ENCODE measurements around the gene ADAMTS13. TPM values are rescaled to one million over a fixed set of nuclear protein-coding genes. Genes with fewer than 3 reads are reported as not detected.

The ADAMTS13 gene
- total RNA-seq, 1 experiment from 2014 or later = 12.0 TPM

- TF ChIP-seq ZNF232 (CRISPR knock-in tag; IDR thresholded peaks at IDR 0.05) (no peak), MLX (CRISPR knock-in tag; IDR thresholded peaks at IDR 0.05) (no peak), AFF4 (CRISPR knock-in tag; IDR thresholded peaks at IDR 0.05; ENCODE audit: borderline replicate concordance) (no peak), SOX15 (CRISPR knock-in tag; IDR thresholded peaks at IDR 0.05) (no peak), FOXP1 (CRISPR knock-in tag; IDR thresholded peaks at IDR 0.05; ENCODE audit: borderline replicate concordance) (no peak), GRHL2 (CRISPR knock-in tag; IDR thresholded peaks at IDR 0.05; ENCODE audit: insufficient replicate concordance, severe bottlenecking) (no peak), ZNF263 (CRISPR knock-in tag; IDR thresholded peaks at IDR 0.05; ENCODE audit: low read depth) (no peak)
- TF ChIP-seq, protein P1, sequence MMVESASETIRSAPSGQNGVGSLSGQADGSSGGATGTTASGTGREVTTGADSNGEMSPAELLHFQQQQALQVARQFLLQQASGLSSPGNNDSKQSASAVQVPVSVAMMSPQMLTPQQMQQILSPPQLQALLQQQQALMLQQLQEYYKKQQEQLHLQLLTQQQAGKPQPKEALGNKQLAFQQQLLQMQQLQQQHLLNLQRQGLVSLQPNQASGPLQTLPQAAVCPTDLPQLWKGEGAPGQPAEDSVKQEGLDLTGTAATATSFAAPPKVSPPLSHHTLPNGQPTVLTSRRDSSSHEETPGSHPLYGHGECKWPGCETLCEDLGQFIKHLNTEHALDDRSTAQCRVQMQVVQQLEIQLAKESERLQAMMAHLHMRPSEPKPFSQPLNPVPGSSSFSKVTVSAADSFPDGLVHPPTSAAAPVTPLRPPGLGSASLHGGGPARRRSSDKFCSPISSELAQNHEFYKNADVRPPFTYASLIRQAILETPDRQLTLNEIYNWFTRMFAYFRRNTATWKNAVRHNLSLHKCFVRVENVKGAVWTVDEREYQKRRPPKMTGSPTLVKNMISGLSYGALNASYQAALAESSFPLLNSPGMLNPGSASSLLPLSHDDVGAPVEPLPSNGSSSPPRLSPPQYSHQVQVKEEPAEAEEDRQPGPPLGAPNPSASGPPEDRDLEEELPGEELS (CRISPR knock-in tag; IDR thresholded peaks at IDR 0.05) = no peak
Observed at GRCh38 chr9:133499132-133499891, 77.1 kb downstream of the ADAMTS13 start (continued).

DNA sequence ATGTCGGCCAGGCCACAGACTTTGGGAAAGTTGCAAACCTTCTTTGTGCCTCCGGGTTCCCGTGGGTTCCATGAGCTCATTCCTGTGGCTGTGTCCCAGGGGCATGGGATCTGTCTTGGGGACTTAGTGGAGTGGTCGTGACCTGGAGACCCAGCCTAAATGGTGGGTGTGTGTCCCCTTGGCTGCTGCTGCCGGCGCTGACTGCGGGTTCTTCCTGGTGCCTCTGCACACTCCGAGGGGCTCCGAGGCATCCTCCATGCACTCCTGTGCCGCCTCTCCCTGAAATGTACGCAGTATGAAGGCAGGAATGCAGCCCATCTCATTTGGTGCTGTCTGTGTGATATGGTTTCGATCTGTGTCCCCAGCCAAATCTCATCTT is 77.7 kb downstream of the ADAMTS13 start:
- CTCF ChIA-PET = no interaction called here
- H3K4me1 Mint-ChIP-seq = no peaks in the 10 kb centered on the region
- H3K4me3 Mint-ChIP-seq = no peak overlapping the region
- no peak for DNase-seq (ENCODE audit: low spot score)
- peaks cover 9% of the 10 kb centered on the region; the same call in 1 of the 2 replicates for H3K36me3 Mint-ChIP-seq
- H3K27me3 Mint-ChIP-seq (ENCODE audit: low read depth) = peaks cover 7% of the 10 kb centered on the region
- POLR2A ChIA-PET = no interaction called here
- H3K9me3 Mint-ChIP-seq = peaks cover 37% of the 10 kb centered on the region
- ATAC-seq = no peak
- H3K27ac Mint-ChIP-seq = 0 out of 2 replicates have a peak overlapping the region, but pooled peaks have one; percentile 25
- TF ChIP-seq TP53 (CRISPR knock-in tag; IDR thresholded peaks at IDR 0.05) (no peak), ZBTB21 (CRISPR knock-in tag; IDR thresholded peaks at IDR 0.05; ENCODE audit: borderline replicate concordance) (no peak), SOX15 (CRISPR knock-in tag; IDR thresholded peaks at IDR 0.05) (no peak), NR3C1 (CRISPR knock-in tag; conservative IDR thresholded peaks at IDR 0.05; ENCODE audit: low read depth) (no peak), SP1 (CRISPR knock-in tag; conservative IDR thresholded peaks at IDR 0.05) (no peak), GRHL2 (CRISPR knock-in tag; IDR thresholded peaks at IDR 0.05; ENCODE audit: insufficient replicate concordance, severe bottlenecking) (no peak), ZMAT4 (CRISPR knock-in tag; IDR thresholded peaks at IDR 0.05) (no peak), CREM (CRISPR knock-in tag; IDR thresholded peaks at IDR 0.05) (no peak), NFATC4 (CRISPR knock-in tag; IDR thresholded peaks at IDR 0.05) (no peak), ATF6 (CRISPR knock-in tag; IDR thresholded peaks at IDR 0.05) (no peak), USF2 (CRISPR knock-in tag; IDR thresholded peaks at IDR 0.05) (no peak), MYBL2 (CRISPR knock-in tag; IDR thresholded peaks at IDR 0.05) (no peak), ELF4 (CRISPR knock-in tag; IDR thresholded peaks at IDR 0.05; ENCODE audit: low read depth) (no peak), ESRRA (CRISPR knock-in tag; IDR thresholded peaks at IDR 0.05; ENCODE audit: borderline replicate concordance) (no peak), CBFB (CRISPR knock-in tag; IDR thresholded peaks at IDR 0.05; ENCODE audit: low read depth) (no peak)
- TF ChIP-seq, protein P2, sequence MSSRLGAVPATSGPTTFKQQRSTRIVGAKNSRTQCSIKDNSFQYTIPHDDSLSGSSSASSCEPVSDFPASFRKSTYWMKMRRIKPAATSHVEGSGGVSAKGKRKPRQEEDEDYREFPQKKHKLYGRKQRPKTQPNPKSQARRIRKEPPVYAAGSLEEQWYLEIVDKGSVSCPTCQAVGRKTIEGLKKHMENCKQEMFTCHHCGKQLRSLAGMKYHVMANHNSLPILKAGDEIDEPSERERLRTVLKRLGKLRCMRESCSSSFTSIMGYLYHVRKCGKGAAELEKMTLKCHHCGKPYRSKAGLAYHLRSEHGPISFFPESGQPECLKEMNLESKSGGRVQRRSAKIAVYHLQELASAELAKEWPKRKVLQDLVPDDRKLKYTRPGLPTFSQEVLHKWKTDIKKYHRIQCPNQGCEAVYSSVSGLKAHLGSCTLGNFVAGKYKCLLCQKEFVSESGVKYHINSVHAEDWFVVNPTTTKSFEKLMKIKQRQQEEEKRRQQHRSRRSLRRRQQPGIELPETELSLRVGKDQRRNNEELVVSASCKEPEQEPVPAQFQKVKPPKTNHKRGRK (CRISPR knock-in tag; IDR thresholded peaks at IDR 0.05; ENCODE audit: borderline replicate concordance) = no peak
- TF ChIP-seq, protein P3, sequence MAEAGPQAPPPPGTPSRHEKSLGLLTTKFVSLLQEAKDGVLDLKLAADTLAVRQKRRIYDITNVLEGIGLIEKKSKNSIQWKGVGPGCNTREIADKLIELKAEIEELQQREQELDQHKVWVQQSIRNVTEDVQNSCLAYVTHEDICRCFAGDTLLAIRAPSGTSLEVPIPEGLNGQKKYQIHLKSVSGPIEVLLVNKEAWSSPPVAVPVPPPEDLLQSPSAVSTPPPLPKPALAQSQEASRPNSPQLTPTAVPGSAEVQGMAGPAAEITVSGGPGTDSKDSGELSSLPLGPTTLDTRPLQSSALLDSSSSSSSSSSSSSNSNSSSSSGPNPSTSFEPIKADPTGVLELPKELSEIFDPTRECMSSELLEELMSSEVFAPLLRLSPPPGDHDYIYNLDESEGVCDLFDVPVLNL (CRISPR knock-in tag; IDR thresholded peaks at IDR 0.05; ENCODE audit: borderline replicate concordance, low read depth) = no peak
